DMS153 treated with DMSO at 0.1 percent for 48 hours (cell line): Measurements from ENCODE around the gene FAN1.

Source experiments
- DNase-seq: peaks from one replicate; lab custom pipeline; 2025; ENCODE audit not compliant: unreplicated experiment; lab: John Stamatoyannopoulos, UW

Gene FAN1

GRCh38 chr15:30919877-30920550 is 16.3 kb downstream of the FAN1 start:
- DNase-seq: no peak

GRCh38 chr15:30921106-30921505 is 17.4 kb downstream of the FAN1 start:
- DNase-seq: no peak

GRCh38 chr15:30921781-30922479 is 18.2 kb downstream of the FAN1 start:
- no peak for DNase-seq

- DNase-seq: no peak
Measured at GRCh38 chr15:30922480-30923311, 19.0 kb downstream of the FAN1 start.

- no peak for DNase-seq
Measured at GRCh38 chr15:30923429-30923828, 19.7 kb downstream of the FAN1 start.

- DNase-seq: no peak
Measured at GRCh38 chr15:30924353-30924752, 20.6 kb downstream of the FAN1 start.

GRCh38 chr15:30925686-30926085 is 22.0 kb downstream of the FAN1 start:
- no peak for DNase-seq

- no peak for DNase-seq
Measured at GRCh38 chr15:30926161-30926560, 22.4 kb downstream of the FAN1 start.

GRCh38 chr15:30927148-30927761 is 23.5 kb downstream of the FAN1 start:
- DNase-seq: no peak

- DNase-seq: no peak
Measured at GRCh38 chr15:30928076-30928475, 24.4 kb downstream of the FAN1 start.

- DNase-seq: no peak
Measured at GRCh38 chr15:30929064-30929669, 25.5 kb downstream of the FAN1 start.

GRCh38 chr15:30929982-30930381 is 26.3 kb downstream of the FAN1 start:
- DNase-seq: no peak

- DNase-seq: no peak
Measured at GRCh38 chr15:30930422-30930821, 26.7 kb downstream of the FAN1 start.

GRCh38 chr15:30933293-30933692 is 29.6 kb downstream of the FAN1 start:
- DNase-seq: no peak

GRCh38 chr15:30939161-30939560 is 35.4 kb downstream of the FAN1 start:
- DNase-seq: no peak

- DNase-seq: no peak
Measured at GRCh38 chr15:30940359-30940758, 36.6 kb downstream of the FAN1 start.

- DNase-seq: no peak
Measured at GRCh38 chr15:30941520-30941919, 37.8 kb downstream of the FAN1 start.

GRCh38 chr15:30943654-30944335 is 40.1 kb downstream of the FAN1 start:
- DNase-seq: no peak

GRCh38 chr15:30953183-30953582 is 49.5 kb downstream of the FAN1 start:
- no peak for DNase-seq

GRCh38 chr15:30953731-30954378 is 50.1 kb downstream of the FAN1 start:
- DNase-seq: no peak
